DND-41 (cell line): Measurements from ENCODE around the gene AKT1.

Experiments
- ATAC-seq: fragments of 200-7000 bp; cut with Tn5 transposase; 3 replicates; pipeline ENCODE4 v1.9.1; 2021; ENCODE audit warnings: low read depth; ENCODE audit not compliant: insufficient read depth
- DNase-seq: peaks from one replicate; pipeline ENCODE4 v3.0.0-alpha.2; 2020
- H2AFZ ChIP-seq: 2 replicates; pipeline ENCODE4 v1.6.0; 2012; ENCODE audit warnings: low read depth, low read length
- H3K27ac ChIP-seq: 2 replicates; pipeline ENCODE4 v1.5.1; 2012; ENCODE audit warnings: low read length, inconsistent platforms
- H3K27me3 ChIP-seq: fragments of 200-600 bp; sonication (generic); 2 replicates; pipeline ENCODE4 v1.6.0; 2012; ENCODE audit warnings: low read length, mild to moderate bottlenecking, inconsistent platforms; ENCODE audit not compliant: insufficient read depth, poor library complexity
- H3K36me3 ChIP-seq: 2 replicates; pipeline ENCODE4 v1.5.1; 2012; ENCODE audit warnings: low read length, inconsistent platforms; ENCODE audit not compliant: insufficient read depth
- H3K4me1 ChIP-seq: 2 replicates; pipeline ENCODE4 v1.5.1; 2012; ENCODE audit warnings: mild to moderate bottlenecking, low read length; ENCODE audit not compliant: insufficient read depth
- H3K4me2 ChIP-seq: 2 replicates; pipeline ENCODE4 v1.6.0; 2012; ENCODE audit warnings: mild to moderate bottlenecking, moderate library complexity, low read length, inconsistent platforms; ENCODE audit not compliant: insufficient read depth
- H3K4me3 ChIP-seq, 2 experiments: fragments of 200-600 bp in 1 of 2; shearing (Covaris generic) in 1 of 2; 2 replicates each; pipeline ENCODE4 v1.5.1; 2012 to 2016; ENCODE audit warnings: inconsistent platforms in 2 of 2, low read length in 2 of 2, mild to moderate bottlenecking in 2 of 2, low read depth in 1 of 2, moderate library complexity in 1 of 2
- H3K79me2 ChIP-seq: 2 replicates; pipeline ENCODE4 v1.6.0; 2012; ENCODE audit warnings: low read length, inconsistent platforms; ENCODE audit not compliant: insufficient read depth
- H3K9ac ChIP-seq: 2 replicates; pipeline ENCODE4 v1.6.0; 2012; ENCODE audit warnings: low read depth, mild to moderate bottlenecking, inconsistent platforms, low read length, moderate library complexity
- H3K9me3 ChIP-seq: 2 replicates; pipeline ENCODE4 v1.5.1; 2012; ENCODE audit warnings: low read length, moderate library complexity, mild to moderate bottlenecking, inconsistent platforms; ENCODE audit not compliant: insufficient read depth, severe bottlenecking
- H4K20me1 ChIP-seq: 2 replicates; pipeline ENCODE4 v1.6.0; 2012; ENCODE audit warnings: low read length; ENCODE audit not compliant: insufficient read depth
- CTCF ChIP-seq: IDR thresholded peaks from 2 replicates; pipeline ENCODE4 v1.5.1; 2012; ENCODE audit warnings: borderline replicate concordance, low read length, moderate library complexity, mild to moderate bottlenecking; ENCODE audit not compliant: poor library complexity, severe bottlenecking; ENCODE audit errors: extremely low read depth
- EZH2 ChIP-seq: IDR thresholded peaks from 3 replicates; pipeline ENCODE4 v1.6.1; 2012; ENCODE audit warnings: borderline replicate concordance, low read depth, mild to moderate bottlenecking, moderate library complexity, low read length, inconsistent platforms; ENCODE audit not compliant: severe bottlenecking

The AKT1 gene

GRCh38 chr14:104766256-104766862, 29.2 kb downstream of the AKT1 start:
- Histone ChIP-seq H3K4me1 (peaks cover 8% of the 10 kb centered on the region), H3K9ac (no peak overlapping the region), H3K9me3 (no peaks in the 10 kb centered on the region), H3K27me3 (no peaks in the 10 kb centered on the region), H3K79me2 (no peaks in the 10 kb centered on the region), H3K27ac (no peak overlapping the region), H3K36me3 (peaks cover 39% of the 10 kb centered on the region), H3K4me2 (no peak overlapping the region), H2AFZ (no peak overlapping the region), H4K20me1 (peaks cover 26% of the 10 kb centered on the region), H3K4me3 (no peak overlapping the region)
- DNase-seq (no peak), ATAC-seq (no peak)
- no peak for TF ChIP-seq CTCF
- TF ChIP-seq EZH2: no peak

- Histone ChIP-seq H3K4me2 (no peak overlapping the region), H3K27ac (no peak overlapping the region), H3K9me3 (no peaks in the 10 kb centered on the region), H3K27me3 (no peaks in the 10 kb centered on the region), H2AFZ (no peak overlapping the region), H3K4me1 (peaks cover 8% of the 10 kb centered on the region), H3K36me3 (peaks cover 39% of the 10 kb centered on the region), H3K79me2 (no peaks in the 10 kb centered on the region), H3K4me3 (no peak overlapping the region), H4K20me1 (peaks cover 26% of the 10 kb centered on the region), H3K9ac (no peak overlapping the region)
- TF ChIP-seq EZH2 (no peak), CTCF (no peak)
- ATAC-seq (no peak), DNase-seq (no peak)
These were observed 30.0 kb downstream of the AKT1 start for GRCh38 chr14:104765517-104765916.

- peaks cover 75% of the 10 kb centered on the region for H3K36me3 ChIP-seq
- no peak for TF ChIP-seq EZH2
- no peak for TF ChIP-seq CTCF
These were observed 36.3 kb downstream of the AKT1 start for GRCh38 chr14:104758981-104759969.

More at GRCh38 chr14:104758981-104759969, 36.3 kb downstream of the AKT1 start:
- DNase-seq: no peak
- Histone ChIP-seq H3K9ac (no peak overlapping the region), H3K9me3 (no peaks in the 10 kb centered on the region), H3K79me2 (peaks cover 58% of the 10 kb centered on the region), H4K20me1 (peaks cover 69% of the 10 kb centered on the region), H3K27ac (no peak overlapping the region), H3K27me3 (no peaks in the 10 kb centered on the region), H3K4me2 (no peak overlapping the region), H3K4me1 (peaks cover 39% of the 10 kb centered on the region), H3K4me3 (no peak overlapping the region), H2AFZ (no peak overlapping the region)
- no peak for ATAC-seq
